Measurements from ENCODE around the gene ECSIT. TPM values are rescaled to one million over a fixed set of nuclear protein-coding genes. Genes with fewer than 3 reads are reported as not detected.

The ECSIT gene
- polyA plus RNA-seq, 1 donor (not counting 4 experiments of a cell fraction or from before 2014, with no cell fraction given): 16.0 TPM

DNA sequence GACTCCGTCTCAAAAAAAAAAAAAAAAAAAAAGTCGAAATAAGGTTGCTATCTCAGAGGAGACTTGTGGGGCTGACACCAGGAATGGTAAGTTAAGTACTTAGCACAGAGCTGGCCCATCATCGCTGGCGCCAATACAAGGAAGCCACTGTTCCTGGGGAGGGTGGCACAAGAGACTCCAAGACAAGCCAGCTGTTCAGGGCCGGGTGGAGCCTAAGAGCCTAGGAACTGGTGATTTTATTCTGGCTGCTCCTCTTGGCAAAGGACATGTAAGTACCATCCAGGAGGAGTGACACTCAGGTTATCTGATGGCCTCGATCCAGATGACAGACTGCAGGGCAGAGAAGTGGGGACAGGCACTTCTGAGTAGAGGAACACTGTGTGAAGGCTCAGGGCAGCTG, 26.3 kb upstream of the ECSIT start:
- Histone ChIP-seq H3K9me3 (ENCODE audit: control insufficient read depth, low read depth, low read length) (no peaks in the 10 kb centered on the region), H3K4me1 (ENCODE audit: control insufficient read depth, extremely low read depth, insufficient read depth, low read length) (peaks cover 12% of the 10 kb centered on the region), H3K36me3 (ENCODE audit: control insufficient read depth in 2 of 2, extremely low read depth in 1 of 2, insufficient read depth in 2 of 2, low read length in 2 of 2) (peaks cover 10 to 25% of the 10 kb centered on the region in 2 experiments), H3K4me2 (ENCODE audit: control insufficient read depth, extremely low read depth, insufficient read depth, low read depth, low read length) (no peak overlapping the region), H3K4me3 (ENCODE audit: control insufficient read depth in 2 of 3, extremely low read depth in 1 of 3, insufficient read depth in 2 of 3, low read depth in 1 of 3, low read length in 3 of 3) (no peak overlapping the region), H2AFZ (ENCODE audit: control insufficient read depth, low read length) (no peak overlapping the region), H3K9ac (ENCODE audit: control insufficient read depth, extremely low read depth, insufficient read depth, low read length) (no peak overlapping the region), H3K27ac (ENCODE audit: control insufficient read depth, insufficient read depth, low read length) (no peak overlapping the region), H3K27me3 (ENCODE audit: control insufficient read depth, extremely low read depth, insufficient read depth, low read length) (no peaks in the 10 kb centered on the region), H4K20me1 (ENCODE audit: control insufficient read depth, extremely low read depth, insufficient read depth, low read length) (peaks cover 4% of the 10 kb centered on the region), H3K79me2 (ENCODE audit: control insufficient read depth, insufficient read depth, low read length) (peaks cover 40% of the 10 kb centered on the region), H3K9me1 (ENCODE audit: control insufficient read depth, extremely low read depth, insufficient read depth, low read length) (peaks cover 4% of the 10 kb centered on the region)
- DNase-seq (ENCODE audit: low read depth, low spot score): no peak
- TF ChIP-seq, protein P1, sequence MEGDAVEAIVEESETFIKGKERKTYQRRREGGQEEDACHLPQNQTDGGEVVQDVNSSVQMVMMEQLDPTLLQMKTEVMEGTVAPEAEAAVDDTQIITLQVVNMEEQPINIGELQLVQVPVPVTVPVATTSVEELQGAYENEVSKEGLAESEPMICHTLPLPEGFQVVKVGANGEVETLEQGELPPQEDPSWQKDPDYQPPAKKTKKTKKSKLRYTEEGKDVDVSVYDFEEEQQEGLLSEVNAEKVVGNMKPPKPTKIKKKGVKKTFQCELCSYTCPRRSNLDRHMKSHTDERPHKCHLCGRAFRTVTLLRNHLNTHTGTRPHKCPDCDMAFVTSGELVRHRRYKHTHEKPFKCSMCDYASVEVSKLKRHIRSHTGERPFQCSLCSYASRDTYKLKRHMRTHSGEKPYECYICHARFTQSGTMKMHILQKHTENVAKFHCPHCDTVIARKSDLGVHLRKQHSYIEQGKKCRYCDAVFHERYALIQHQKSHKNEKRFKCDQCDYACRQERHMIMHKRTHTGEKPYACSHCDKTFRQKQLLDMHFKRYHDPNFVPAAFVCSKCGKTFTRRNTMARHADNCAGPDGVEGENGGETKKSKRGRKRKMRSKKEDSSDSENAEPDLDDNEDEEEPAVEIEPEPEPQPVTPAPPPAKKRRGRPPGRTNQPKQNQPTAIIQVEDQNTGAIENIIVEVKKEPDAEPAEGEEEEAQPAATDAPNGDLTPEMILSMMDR (optimal IDR thresholded peaks at IDR 0.05 in 1 of 3, IDR thresholded peaks at IDR 0.05 in 1 of 3, conservative IDR thresholded peaks at IDR 0.05 in 1 of 3; ENCODE audit: extremely low read depth in 1 of 3, insufficient read depth in 2 of 3, low read length in 3 of 3): no peak
- no peak for TF ChIP-seq EZH2 (IDR thresholded peaks at IDR 0.05; ENCODE audit: low read length)
- FAIRE-seq: no peak
- dilution Hi-C loops (cut with MboI; ENCODE audit: extremely low pct_ligation_motif_present, low sequenced_read_pairs): no loop called here

DNA sequence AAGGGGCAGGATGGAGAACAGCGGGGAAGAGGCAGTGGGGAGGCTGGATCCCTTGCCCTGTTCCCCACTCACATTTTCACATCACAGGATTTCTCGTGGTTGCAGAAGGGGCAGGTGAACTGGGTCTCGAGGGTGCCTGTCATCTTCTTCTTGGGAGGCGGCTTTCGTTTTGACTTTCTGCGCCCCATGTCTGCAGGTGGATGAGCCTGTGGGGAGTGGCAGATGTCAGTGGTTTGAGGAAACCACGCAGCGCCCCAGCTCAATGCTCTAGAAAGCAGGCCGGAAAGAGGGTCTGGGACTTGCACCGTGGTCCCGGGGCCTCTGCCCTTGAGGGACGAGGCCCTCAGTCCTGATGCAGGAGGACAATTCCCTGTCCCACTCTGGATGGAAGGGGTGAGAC, 25.2 kb upstream of the ECSIT start:
- H3K27me3 ChIP-seq (ENCODE audit: control insufficient read depth, extremely low read depth, insufficient read depth, low read length): no peaks in the 10 kb centered on the region
- H3K79me2 ChIP-seq (ENCODE audit: control insufficient read depth, insufficient read depth, low read length): peaks cover 40% of the 10 kb centered on the region
- H3K4me3 ChIP-seq (ENCODE audit: control insufficient read depth in 2 of 3, extremely low read depth in 1 of 3, insufficient read depth in 2 of 3, low read depth in 1 of 3, low read length in 3 of 3): no peak overlapping the region
- no peak overlapping the region for H2AFZ ChIP-seq (ENCODE audit: control insufficient read depth, low read length)
- peaks cover 9% of the 10 kb centered on the region for H3K4me1 ChIP-seq (ENCODE audit: control insufficient read depth, extremely low read depth, insufficient read depth, low read length)
- peaks cover 4% of the 10 kb centered on the region for H4K20me1 ChIP-seq (ENCODE audit: control insufficient read depth, extremely low read depth, insufficient read depth, low read length)
- peaks cover 10 to 25% of the 10 kb centered on the region in 2 experiments for H3K36me3 ChIP-seq (ENCODE audit: control insufficient read depth in 2 of 2, extremely low read depth in 1 of 2, insufficient read depth in 2 of 2, low read length in 2 of 2)
- no peak for FAIRE-seq
- H3K4me2 ChIP-seq (ENCODE audit: control insufficient read depth, extremely low read depth, insufficient read depth, low read depth, low read length): no peak overlapping the region
- TF ChIP-seq EZH2 (IDR thresholded peaks at IDR 0.05; ENCODE audit: low read length): no peak
- TF ChIP-seq, protein P1 (optimal IDR thresholded peaks at IDR 0.05 in 1 of 3, IDR thresholded peaks at IDR 0.05 in 1 of 3, conservative IDR thresholded peaks at IDR 0.05 in 1 of 3; ENCODE audit: extremely low read depth in 1 of 3, insufficient read depth in 2 of 3, low read length in 3 of 3): no peak
- no peaks in the 10 kb centered on the region for H3K9me3 ChIP-seq (ENCODE audit: control insufficient read depth, low read depth, low read length)
- H3K27ac ChIP-seq (ENCODE audit: control insufficient read depth, insufficient read depth, low read length): no peak overlapping the region
- DNase-seq (ENCODE audit: low read depth, low spot score): no peak
- no peak overlapping the region for H3K9ac ChIP-seq (ENCODE audit: control insufficient read depth, extremely low read depth, insufficient read depth, low read length)
- peaks cover 4% of the 10 kb centered on the region for H3K9me1 ChIP-seq (ENCODE audit: control insufficient read depth, extremely low read depth, insufficient read depth, low read length)
- dilution Hi-C loops (cut with MboI; ENCODE audit: extremely low pct_ligation_motif_present, low sequenced_read_pairs): no loop called here

All from keratinocyte (primary cell).